ENCODE measurements around the gene BACH2.

GRCh38 chr6:89970609-89971337 is 325.9 kb downstream of the BACH2 start:
- TF ChIP-seq POLR2A (IDR thresholded peaks at IDR 0.05) (no peak), POLR2AphosphoS5 (IDR thresholded peaks at IDR 0.05) (no peak), EP300 (IDR thresholded peaks at IDR 0.05) (no peak)
- TF ChIP-seq, protein P1, sequence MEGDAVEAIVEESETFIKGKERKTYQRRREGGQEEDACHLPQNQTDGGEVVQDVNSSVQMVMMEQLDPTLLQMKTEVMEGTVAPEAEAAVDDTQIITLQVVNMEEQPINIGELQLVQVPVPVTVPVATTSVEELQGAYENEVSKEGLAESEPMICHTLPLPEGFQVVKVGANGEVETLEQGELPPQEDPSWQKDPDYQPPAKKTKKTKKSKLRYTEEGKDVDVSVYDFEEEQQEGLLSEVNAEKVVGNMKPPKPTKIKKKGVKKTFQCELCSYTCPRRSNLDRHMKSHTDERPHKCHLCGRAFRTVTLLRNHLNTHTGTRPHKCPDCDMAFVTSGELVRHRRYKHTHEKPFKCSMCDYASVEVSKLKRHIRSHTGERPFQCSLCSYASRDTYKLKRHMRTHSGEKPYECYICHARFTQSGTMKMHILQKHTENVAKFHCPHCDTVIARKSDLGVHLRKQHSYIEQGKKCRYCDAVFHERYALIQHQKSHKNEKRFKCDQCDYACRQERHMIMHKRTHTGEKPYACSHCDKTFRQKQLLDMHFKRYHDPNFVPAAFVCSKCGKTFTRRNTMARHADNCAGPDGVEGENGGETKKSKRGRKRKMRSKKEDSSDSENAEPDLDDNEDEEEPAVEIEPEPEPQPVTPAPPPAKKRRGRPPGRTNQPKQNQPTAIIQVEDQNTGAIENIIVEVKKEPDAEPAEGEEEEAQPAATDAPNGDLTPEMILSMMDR (IDR thresholded peaks at IDR 0.05): peak in 1 of 2 donors; percentile 27
